Spleen (tissue), 11 donors: ENCODE results near the gene RXFP1. TPM values are rescaled to one million over a fixed set of nuclear protein-coding genes. Genes with fewer than 3 reads are reported as not detected.

Experiments
- DNase-seq: peaks from one replicate; pipeline ENCODE4 v3.0.0-alpha.2; 2020
- H3K27ac ChIP-seq, 8 donors: fragments of 200-600 bp; sonication (generic) in 7 of 8; 1 replicate in 4 of 8; 2 replicates in 4 of 8; pipeline versions ENCODE4 v1.5.0 to v1.8.0; 2016 to 2021; ENCODE audit warnings: inconsistent platforms in 4 of 8, mild to moderate bottlenecking in 4 of 8, moderate library complexity in 1 of 8
- H3K27me3 ChIP-seq, 7 donors: fragments of 200-600 bp; sonication (generic) in 6 of 7; replicated peaks in 1 of 7; 1 replicate in 4 of 7; 2 replicates in 3 of 7; pipeline versions ENCODE4 v1.5.0 to v1.8.0; 2016 to 2021; ENCODE audit warnings: inconsistent platforms in 3 of 7, mild to moderate bottlenecking in 1 of 7
- H3K36me3 ChIP-seq, 6 donors: fragments of 200-600 bp; sonication (generic) in 5 of 6; 1 replicate in 4 of 6; 2 replicates in 2 of 6; pipeline versions ENCODE4 v1.5.0 to v1.8.0; 2016 to 2021; ENCODE audit warnings: inconsistent platforms in 2 of 6
- H3K4me1 ChIP-seq, 6 donors: fragments of 200-600 bp; sonication (generic) in 5 of 6; 1 replicate in 3 of 6; 2 replicates in 3 of 6; pipeline versions ENCODE4 v1.5.0 to v1.8.0; 2016 to 2021; ENCODE audit warnings: inconsistent platforms in 3 of 6
- H3K4me3 ChIP-seq, 8 donors: fragments of 200-600 bp; sonication (generic) in 7 of 8; 1 replicate in 4 of 8; 2 replicates in 4 of 8; pipeline versions ENCODE4 v1.5.0 to v1.8.0; 2016 to 2021; ENCODE audit warnings: inconsistent platforms in 4 of 8, mild to moderate bottlenecking in 4 of 8, moderate library complexity in 2 of 8
- H3K9me3 ChIP-seq, 8 donors: fragments of 200-600 bp; sonication (generic) in 7 of 8; 1 replicate in 4 of 8; 2 replicates in 4 of 8; pipeline versions ENCODE4 v1.5.0 to v1.8.0; 2016 to 2021; ENCODE audit warnings: inconsistent platforms in 4 of 8
- CTCF ChIP-seq, 11 experiments: fragments of 200-600 bp in 7 of 11; fragments of 450-650 bp in 4 of 11; sonication (generic) in 4 of 11; IDR thresholded peaks in 8 of 11; conservative IDR thresholded peaks in 3 of 11; 1 replicate in 7 of 11; 2 replicates in 4 of 11; pipeline versions ENCODE4 v1.4.0 to v1.8.0; 2016 to 2021; ENCODE audit warnings: antibody characterized with exemption in 11 of 11, inconsistent platforms in 4 of 11, mild to moderate bottlenecking in 1 of 11
- POLR2A ChIP-seq, 3 donors: fragments of 450-650 bp; IDR thresholded peaks; one replicate each; pipeline ENCODE4 v1.5.1; 2017; ENCODE audit warnings: antibody characterized with exemption in 3 of 3, mild to moderate bottlenecking in 1 of 3
- POLR2AphosphoS5 ChIP-seq, 3 donors: sonication (generic); formaldehyde crosslinking; IDR thresholded peaks; one replicate each; pipeline ENCODE4 v1.5.1; 2017; ENCODE audit warnings: antibody characterized with exemption in 3 of 3
- WGBS, 5 donors: extraction: QIAGEN DNeasy Blood & Tissue Kit in 3 of 5; methylation state at CpG; one replicate each; pipeline versions ENCODE4 v1.1.5 to v1.1.7; 2013 to 2018; 5-methylcytosine and 5-hydroxymethylcytosine counted together
- intact Hi-C: fragments of 100-400 bp; cut with DNase I; formaldehyde crosslinking; loops from one replicate; pipeline ENCODE4 v1.15.0; 2023; ENCODE audit warnings: low total_unique reads
- polyA plus RNA-seq, 3 donors: library from polyadenylated mRNA; stranded (reverse); fragments of 200-250 nt; gene quantifications; one replicate each; pipeline ENCODE4 v1.2.1, GENCODE V29; 2013
- total RNA-seq, 7 donors: library from RNA; depleted of rRNA in 3 of 7; stranded (reverse); fragments of >200 nt in 3 of 7; fragmentation: NEBNext Ultra II Directional in 4 of 7; extraction: Animal tissue kit (Norgen Biotek cat#: 25700) in 4 of 7; gene quantifications; one replicate each; pipeline versions ENCODE4 v1.1.0 to v1.2.1, GENCODE V29; 2016 to 2021
- donor health status: healthy with polysubstance abuse.
- donor health status: DM: no; HTN: no; CAD: no; lungs with moderate emphysema.
- donor health status: DM: no; HTN: no; CAD: no.
- donor health status: Bipolar disorder and iron deficiency.
- donor health status: healthy.
- donor health status: DM: no; HTN: no; CAD: no.
- donor health status: DM: yes; HTN: yes; CAD: no.

The RXFP1 gene
- total and polyA plus RNA-seq, 10 donors: 0.03 to 0.39 (median 0.12) TPM; not detected in 2

GRCh38 chr4:158530381-158530780 lies 8.7 kb downstream of the RXFP1 start:
- Histone ChIP-seq H3K9me3 (no peaks in the 10 kb centered on the region), H3K36me3 (no peaks in the 10 kb centered on the region), H3K27ac (no peak overlapping the region), H3K4me3 (no peak overlapping the region), H3K27me3 (no peaks in the 10 kb centered on the region), H3K4me1 (no peaks in the 10 kb centered on the region)
- TF ChIP-seq POLR2AphosphoS5 (IDR thresholded peaks at IDR 0.05) (no peak), POLR2A (IDR thresholded peaks at IDR 0.05) (no peak), CTCF (IDR thresholded peaks at IDR 0.05 in 8 of 11, conservative IDR thresholded peaks at IDR 0.05 in 3 of 11) (no peak)
- WGBS, 5 donors: 48 to 75% (median 71%) methylated on average over 2 of the region's 2 CpGs
- intact Hi-C loops: no loop called here
- no peak for DNase-seq

- 75 to 85% (median 81%) methylated on average over 6 of the region's 6 CpGs for whole genome bisulfite sequencing, 5 donors
Observed at GRCh38 chr4:158530898-158531297, 9.2 kb downstream of the RXFP1 start.

GRCh38 chr4:158532556-158533231 lies 11.0 kb downstream of the RXFP1 start:
- WGBS, 5 donors: 64 to 80% (median 72%) methylated on average over 6 of the region's 6 CpGs
- intact Hi-C loops: no loop called here
- Histone ChIP-seq H3K4me3 (no peak overlapping the region), H3K36me3 (no peaks in the 10 kb centered on the region), H3K27me3 (no peaks in the 10 kb centered on the region), H3K9me3 (no peaks in the 10 kb centered on the region), H3K27ac (no peak overlapping the region), H3K4me1 (no peaks in the 10 kb centered on the region)
- TF ChIP-seq POLR2AphosphoS5 (IDR thresholded peaks at IDR 0.05) (no peak), POLR2A (IDR thresholded peaks at IDR 0.05) (no peak), CTCF (IDR thresholded peaks at IDR 0.05 in 8 of 11, conservative IDR thresholded peaks at IDR 0.05 in 3 of 11) (no peak)
- DNase-seq: no peak

More at GRCh38 chr4:158530898-158531297, 9.2 kb downstream of the RXFP1 start:
- Histone ChIP-seq H3K4me1 (no peaks in the 10 kb centered on the region), H3K27ac (no peak overlapping the region), H3K27me3 (no peaks in the 10 kb centered on the region), H3K36me3 (no peaks in the 10 kb centered on the region), H3K9me3 (no peaks in the 10 kb centered on the region), H3K4me3 (no peak overlapping the region)
- intact Hi-C loops: no loop called here
- DNase-seq: no peak
- no peak for TF ChIP-seq POLR2AphosphoS5 (IDR thresholded peaks at IDR 0.05)
- no peak for TF ChIP-seq CTCF (IDR thresholded peaks at IDR 0.05 in 8 of 11, conservative IDR thresholded peaks at IDR 0.05 in 3 of 11)
- TF ChIP-seq POLR2A (IDR thresholded peaks at IDR 0.05): no peak

- H3K36me3 ChIP-seq: no peaks in the 10 kb centered on the region
- no peaks in the 10 kb centered on the region for H3K4me1 ChIP-seq
- 87 to 92% (median 91%) methylated on average over 3 of the region's 3 CpGs for WGBS, 5 donors
- no peak overlapping the region for H3K27ac ChIP-seq
- no peaks in the 10 kb centered on the region for H3K9me3 ChIP-seq
- H3K4me3 ChIP-seq: no peak overlapping the region
- H3K27me3 ChIP-seq: no peaks in the 10 kb centered on the region
- DNase-seq: no peak
- intact Hi-C loops: no loop called here
- TF ChIP-seq CTCF (IDR thresholded peaks at IDR 0.05 in 8 of 11, conservative IDR thresholded peaks at IDR 0.05 in 3 of 11) (no peak), POLR2AphosphoS5 (IDR thresholded peaks at IDR 0.05) (no peak), POLR2A (IDR thresholded peaks at IDR 0.05) (no peak)
Observed at GRCh38 chr4:158534727-158535126, 13.0 kb downstream of the RXFP1 start.
